H9 (cell line): ENCODE measurements around the gene GNL3L. TPM values are rescaled to one million over a fixed set of nuclear protein-coding genes. Genes with fewer than 3 reads are reported as not detected.

Source experiments
- DNase-seq: peaks from one replicate; pipeline ENCODE4 v3.0.0-alpha.2; 2017
- H2AFZ ChIP-seq: one replicate; pipeline ENCODE4 v1.6.1; 2013; ENCODE audit warnings: mild to moderate bottlenecking, low read length, control low read depth, moderate library complexity
- H2AK5ac ChIP-seq: 2 replicates; pipeline ENCODE4 v1.6.1; 2013; ENCODE audit warnings: low read length, control low read depth, mixed read lengths; ENCODE audit not compliant: insufficient read length
- H2BK120ac ChIP-seq: one replicate; pipeline ENCODE4 v1.6.1; 2013; ENCODE audit warnings: low read depth, mild to moderate bottlenecking, low read length, control low read depth, inconsistent platforms; ENCODE audit not compliant: poor library complexity, severe bottlenecking
- H2BK12ac ChIP-seq: 2 replicates; pipeline ENCODE4 v1.6.1; 2013; ENCODE audit warnings: low read length, control low read depth, mixed read lengths, low read depth; ENCODE audit not compliant: insufficient read length
- H2BK15ac ChIP-seq: 2 replicates; pipeline ENCODE4 v1.6.1; 2013; ENCODE audit warnings: low read depth, low read length, control low read depth
- H2BK20ac ChIP-seq: one replicate; pipeline ENCODE4 v1.6.1; 2013; ENCODE audit warnings: low read depth, mild to moderate bottlenecking, low read length, control low read depth, inconsistent platforms; ENCODE audit not compliant: poor library complexity, severe bottlenecking
- H2BK5ac ChIP-seq: 2 replicates; pipeline ENCODE4 v1.6.1; 2013; ENCODE audit warnings: low read length, control low read depth, mixed read lengths; ENCODE audit not compliant: insufficient read length
- H3K14ac ChIP-seq: 2 replicates; pipeline ENCODE4 v1.6.1; 2013; ENCODE audit warnings: low read length, control low read depth; ENCODE audit not compliant: insufficient read depth
- H3K18ac ChIP-seq: 2 replicates; pipeline ENCODE4 v1.6.1; 2013; ENCODE audit warnings: low read depth, mild to moderate bottlenecking, mixed read lengths, low read length, control low read depth; ENCODE audit not compliant: insufficient read length
- H3K23ac ChIP-seq: 2 replicates; pipeline ENCODE4 v1.6.1; 2013; ENCODE audit warnings: low read length, control low read depth, mixed read lengths, low read depth; ENCODE audit not compliant: insufficient read length
- H3K23me2 ChIP-seq: 2 replicates; pipeline ENCODE4 v1.6.1; 2013; ENCODE audit warnings: low read depth, mild to moderate bottlenecking, mixed read lengths, low read length, control low read depth; ENCODE audit not compliant: insufficient read length, poor library complexity, severe bottlenecking
- H3K27ac ChIP-seq: 2 replicates; pipeline ENCODE4 v1.5.1; 2013; ENCODE audit warnings: low read length, control low read depth, mixed read lengths, low read depth; ENCODE audit not compliant: insufficient read length
- H3K27me3 ChIP-seq: 2 replicates; pipeline ENCODE4 v1.6.1; 2013; ENCODE audit warnings: low read length, control low read depth, inconsistent platforms; ENCODE audit not compliant: insufficient read depth
- H3K4ac ChIP-seq: 2 replicates; pipeline ENCODE4 v1.6.1; 2013; ENCODE audit warnings: low read depth, mild to moderate bottlenecking, control low read depth, inconsistent platforms, low read length, moderate library complexity
- H3K4me1 ChIP-seq: 2 replicates; pipeline ENCODE4 v1.6.1; 2013; ENCODE audit warnings: low read length, control low read depth, inconsistent platforms; ENCODE audit not compliant: insufficient read depth
- H3K4me2 ChIP-seq: 2 replicates; pipeline ENCODE4 v1.6.1; 2013; ENCODE audit warnings: low read length, control low read depth, mixed read lengths; ENCODE audit not compliant: insufficient read length, insufficient read depth
- H3K56ac ChIP-seq: 2 replicates; pipeline ENCODE4 v1.6.1; 2013; ENCODE audit warnings: low read depth, mild to moderate bottlenecking, mixed read lengths, low read length, control low read depth; ENCODE audit not compliant: insufficient read length
- H3K79me1 ChIP-seq: 2 replicates; pipeline ENCODE4 v1.6.1; 2013; ENCODE audit warnings: low read depth, mild to moderate bottlenecking, moderate library complexity, low read length, control low read depth, inconsistent platforms; ENCODE audit not compliant: insufficient read depth, poor library complexity, severe bottlenecking
- H3K79me2 ChIP-seq: 2 replicates; pipeline ENCODE4 v1.6.1; 2013; ENCODE audit warnings: low read length, control low read depth, inconsistent platforms; ENCODE audit not compliant: insufficient read depth
- H3K9ac ChIP-seq: 2 replicates; pipeline ENCODE4 v1.6.1; 2013; ENCODE audit warnings: low read length, control low read depth, mixed read lengths; ENCODE audit not compliant: insufficient read length; ENCODE audit errors: extremely low read depth
- H3K9me3 ChIP-seq: one replicate; pipeline ENCODE4 v1.6.1; 2013; ENCODE audit warnings: low read depth, low read length, inconsistent platforms; ENCODE audit not compliant: control insufficient read depth
- H3T11ph ChIP-seq: one replicate; pipeline ENCODE4 v1.6.1; 2013; ENCODE audit warnings: mild to moderate bottlenecking, low read length, control low read depth, inconsistent platforms
- H4K20me1 ChIP-seq: one replicate; pipeline ENCODE4 v1.6.1; 2013; ENCODE audit not compliant: control insufficient read depth, insufficient read length, insufficient read depth
- H4K5ac ChIP-seq: 2 replicates; pipeline ENCODE4 v1.6.1; 2013; ENCODE audit warnings: low read depth, mild to moderate bottlenecking, mixed read lengths, low read length, control low read depth; ENCODE audit not compliant: insufficient read length
- H4K8ac ChIP-seq: replicated peaks from 2 replicates; pipeline ENCODE4 v1.6.1; 2013; ENCODE audit warnings: low read length, control low read depth, mixed read lengths, low read depth; ENCODE audit not compliant: insufficient read length
- H4K91ac ChIP-seq: 2 replicates; pipeline ENCODE4 v1.6.1; 2013; ENCODE audit warnings: low read depth, mild to moderate bottlenecking, moderate library complexity, mixed read lengths, low read length, control low read depth; ENCODE audit not compliant: insufficient read length
- H3K27ac Mint-ChIP-seq, 3 experiments: 2 replicates in 2 of 3; 3 replicates in 1 of 3; pipeline ENCODE4 v1.8.0; 2020 to 2021; ENCODE audit warnings: mixed read lengths in 3 of 3, mild to moderate bottlenecking in 1 of 3, moderate library complexity in 1 of 3
- H3K27me3 Mint-ChIP-seq: 2 replicates; pipeline ENCODE4 v1.8.0; 2021; ENCODE audit warnings: low read depth, mild to moderate bottlenecking, moderate library complexity, mixed read lengths
- H3K36me3 Mint-ChIP-seq, 3 experiments: 2 replicates in 2 of 3; 3 replicates in 1 of 3; pipeline ENCODE4 v1.8.0; 2020 to 2021; ENCODE audit warnings: low read depth in 3 of 3, mixed read lengths in 3 of 3; ENCODE audit not compliant: insufficient read depth in 1 of 3
- H3K4me1 Mint-ChIP-seq, 2 experiments: 2 replicates each; pipeline ENCODE4 v1.8.0; 2020; ENCODE audit warnings: mixed read lengths in 2 of 2
- H3K4me3 Mint-ChIP-seq, 2 experiments: 2 replicates in 1 of 2; 3 replicates in 1 of 2; pipeline ENCODE4 v1.8.0; 2020 to 2021; ENCODE audit warnings: mild to moderate bottlenecking in 2 of 2, mixed read lengths in 2 of 2, moderate library complexity in 1 of 2
- H3K9me3 Mint-ChIP-seq, 2 experiments: 2 replicates in 1 of 2; 3 replicates in 1 of 2; pipeline ENCODE4 v1.8.0; 2020; ENCODE audit warnings: mild to moderate bottlenecking in 2 of 2, mixed read lengths in 2 of 2, moderate library complexity in 1 of 2
- WGBS: extraction: QIAGEN DNeasy Blood & Tissue Kit; methylation state at CpG from one replicate; pipeline ENCODE4 v1.1.7; 2013; ENCODE audit warnings: missing lambda C conversion rate, low lambda C conversion rate, mixed read lengths; ENCODE audit not compliant: insufficient read length; ENCODE audit errors: extremely low coverage; 5-methylcytosine and 5-hydroxymethylcytosine counted together
- total RNA-seq: library from RNA; stranded (reverse); gene quantifications from 2 replicates; pipeline ENCODE4 v1.2.1, GENCODE V29; 2021
- TF ChIP-seq, protein P1 (sequence below): fragments of 200-600 bp; sonication (generic); conservative IDR thresholded peaks from 3 replicates; pipeline ENCODE4 v1.8.0; 2021; ENCODE audit warnings: antibody characterized with exemption, mild to moderate bottlenecking

Gene GNL3L
- total RNA-seq, 1 experiment from 2014 or later, result 69.2 TPM

DNA sequence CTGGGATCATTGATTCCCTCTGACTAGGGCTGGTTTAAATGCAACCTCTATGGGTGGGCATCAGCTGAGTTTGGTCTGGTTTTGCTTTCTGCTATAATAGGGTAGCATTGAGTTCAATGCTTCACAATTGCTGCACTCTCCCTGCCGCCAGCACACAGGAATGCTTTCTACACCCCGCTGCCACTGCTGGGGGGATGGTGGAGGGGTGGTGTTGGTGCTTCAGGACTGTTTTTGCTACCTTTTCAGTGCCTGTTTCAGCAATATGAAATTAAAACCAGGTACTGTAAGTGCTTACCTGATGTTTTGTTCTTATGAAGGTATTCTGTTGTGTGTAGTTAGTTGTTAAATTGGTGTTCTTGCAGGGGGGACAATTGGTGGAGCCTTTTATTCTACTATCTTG is 67.7 kb downstream of the GNL3L start:
- no peaks in the 10 kb centered on the region for H3K23me2 ChIP-seq
- H4K5ac ChIP-seq, result no peak overlapping the region
- H3K9me3 Mint-ChIP-seq, result peaks cover 55 to 64% of the 10 kb centered on the region in 2 experiments
- H3K4me1 ChIP-seq, result no peaks in the 10 kb centered on the region
- no peak overlapping the region for H3K27ac ChIP-seq
- no peaks in the 10 kb centered on the region for H3K79me2 ChIP-seq
- WGBS, result no CpG with 5 or more reads among the region's 2 CpGs
- H4K20me1 ChIP-seq, result no peaks in the 10 kb centered on the region
- H2BK15ac ChIP-seq, result no peak overlapping the region
- no peak overlapping the region for H3K23ac ChIP-seq
- DNase-seq, result no peak
- H3K4me1 Mint-ChIP-seq, result peaks cover 5 to 6% of the 10 kb centered on the region in 2 experiments
- H2AK5ac ChIP-seq, result no peak overlapping the region
- H3K4ac ChIP-seq, result no peak overlapping the region
- H3K4me3 Mint-ChIP-seq, result no peak overlapping the region
- H3K4me2 ChIP-seq, result no peak overlapping the region
- no peaks in the 10 kb centered on the region for H3K79me1 ChIP-seq
- H4K8ac ChIP-seq, result no peak overlapping the region
- no peak overlapping the region for H2BK12ac ChIP-seq
- no peaks in the 10 kb centered on the region for H3K27me3 ChIP-seq
- H3K14ac ChIP-seq, result no peak overlapping the region
- no peak overlapping the region for H2BK120ac ChIP-seq
- H3K27me3 Mint-ChIP-seq, result no peaks in the 10 kb centered on the region
- no peak overlapping the region for H4K91ac ChIP-seq
- H3K18ac ChIP-seq, result no peak overlapping the region
- H2BK20ac ChIP-seq, result no peak overlapping the region
- H2AFZ ChIP-seq, result no peak overlapping the region
- no peak overlapping the region for H3T11ph ChIP-seq
- H3K9me3 ChIP-seq, result peaks cover 12% of the 10 kb centered on the region
- H3K36me3 Mint-ChIP-seq, result peaks cover 0 to 4% (median 0%) of the 10 kb centered on the region in 3 experiments; a peak in 4 of 7 replicates
- no peak overlapping the region for H3K9ac ChIP-seq
- H3K56ac ChIP-seq, result no peak overlapping the region
- TF ChIP-seq, protein P1, sequence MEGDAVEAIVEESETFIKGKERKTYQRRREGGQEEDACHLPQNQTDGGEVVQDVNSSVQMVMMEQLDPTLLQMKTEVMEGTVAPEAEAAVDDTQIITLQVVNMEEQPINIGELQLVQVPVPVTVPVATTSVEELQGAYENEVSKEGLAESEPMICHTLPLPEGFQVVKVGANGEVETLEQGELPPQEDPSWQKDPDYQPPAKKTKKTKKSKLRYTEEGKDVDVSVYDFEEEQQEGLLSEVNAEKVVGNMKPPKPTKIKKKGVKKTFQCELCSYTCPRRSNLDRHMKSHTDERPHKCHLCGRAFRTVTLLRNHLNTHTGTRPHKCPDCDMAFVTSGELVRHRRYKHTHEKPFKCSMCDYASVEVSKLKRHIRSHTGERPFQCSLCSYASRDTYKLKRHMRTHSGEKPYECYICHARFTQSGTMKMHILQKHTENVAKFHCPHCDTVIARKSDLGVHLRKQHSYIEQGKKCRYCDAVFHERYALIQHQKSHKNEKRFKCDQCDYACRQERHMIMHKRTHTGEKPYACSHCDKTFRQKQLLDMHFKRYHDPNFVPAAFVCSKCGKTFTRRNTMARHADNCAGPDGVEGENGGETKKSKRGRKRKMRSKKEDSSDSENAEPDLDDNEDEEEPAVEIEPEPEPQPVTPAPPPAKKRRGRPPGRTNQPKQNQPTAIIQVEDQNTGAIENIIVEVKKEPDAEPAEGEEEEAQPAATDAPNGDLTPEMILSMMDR, result no peak
- H3K27ac Mint-ChIP-seq, result no peak overlapping the region
- H2BK5ac ChIP-seq, result no peak overlapping the region
